IMR-90 (cell line): ENCODE results near the gene FAHD2A. TPM values are rescaled to one million over a fixed set of nuclear protein-coding genes. Genes with fewer than 3 reads are reported as not detected.
"Not testable (repeated sequence)": the region's sequence is repeated elsewhere in the genome, so short reads cannot be mapped to it uniquely, and the experiment has no call there.

ENCODE experiments used
- ATAC-seq: fragments of 200-7000 bp; cut with Tn5 transposase; 2 replicates; pipeline ENCODE4 v1.9.1; 2020; ENCODE audit warnings: low read depth, mild to moderate bottlenecking, moderate library complexity
- BruUV-seq: library from RNA; stranded (reverse); fragments of 400-500 nt; replicated peaks from 2 replicates; lab custom pipeline; 2021; lab: Mats Ljungman, UMichigan
- CTCF ChIA-PET: fragments of 300-600 bp; formaldehyde crosslinking; extraction: SDS; loops from one replicate; lab custom pipeline; 2021; ENCODE audit warnings: antibody characterized with exemption; lab: Yijun Ruan, JAX
- POLR2A ChIA-PET: fragments of 300-600 bp; sonication (Branson Sonifier 250); formaldehyde crosslinking; loops from one replicate; lab custom pipeline; 2022; ENCODE audit warnings: antibody characterized with exemption; ENCODE audit not compliant: unreplicated experiment; lab: Charles Lee
- DNase-seq: peaks from one replicate; pipeline ENCODE4 v3.0.0; 2013
- H2AFZ ChIP-seq: replicated peaks from 2 replicates; pipeline ENCODE3; 2013; ENCODE audit warnings: low read length, mild to moderate bottlenecking; ENCODE audit not compliant: poor library complexity
- H2AK5ac ChIP-seq: 2 replicates; pipeline ENCODE4 v1.6.1; 2013; ENCODE audit warnings: low read depth, low read length, inconsistent platforms
- H2AK9ac ChIP-seq: replicated peaks from 2 replicates; pipeline ENCODE3; 2013; ENCODE audit warnings: mild to moderate bottlenecking, low read depth, low read length, moderate library complexity; ENCODE audit not compliant: poor library complexity
- H2BK120ac ChIP-seq: 2 replicates; pipeline ENCODE4 v1.6.1; 2013; ENCODE audit warnings: low read depth, low read length, inconsistent platforms
- H2BK15ac ChIP-seq: 3 replicates; pipeline ENCODE4 v1.6.1; 2013; ENCODE audit warnings: low read depth, low read length, inconsistent platforms
- H2BK20ac ChIP-seq: 2 replicates; pipeline ENCODE4 v1.6.1; 2013; ENCODE audit warnings: low read depth, mild to moderate bottlenecking, inconsistent platforms, low read length, moderate library complexity
- H2BK5ac ChIP-seq: 2 replicates; pipeline ENCODE4 v1.6.1; 2013; ENCODE audit warnings: mild to moderate bottlenecking, low read depth, low read length, inconsistent platforms; ENCODE audit not compliant: poor library complexity, severe bottlenecking
- H3K14ac ChIP-seq: replicated peaks from 2 replicates; pipeline ENCODE4 v1.6.1; 2013; ENCODE audit warnings: low read depth, low read length, inconsistent platforms
- H3K18ac ChIP-seq: 2 replicates; pipeline ENCODE4 v1.6.1; 2013; ENCODE audit warnings: low read depth, low read length, control low read depth
- H3K23ac ChIP-seq: 2 replicates; pipeline ENCODE4 v1.6.1; 2013; ENCODE audit warnings: low read depth, low read length, inconsistent platforms
- H3K27ac ChIP-seq: 2 replicates; pipeline ENCODE4 v1.5.1; 2013; ENCODE audit warnings: mild to moderate bottlenecking, control low read depth, low read length; ENCODE audit not compliant: insufficient read depth
- H3K27me3 ChIP-seq: 2 replicates; pipeline ENCODE4 v1.6.1; 2013; ENCODE audit warnings: low read length; ENCODE audit not compliant: control insufficient read depth, insufficient read depth
- H3K36me3 ChIP-seq: 2 replicates; pipeline ENCODE4 v1.6.1; 2013; ENCODE audit warnings: low read length, mixed read lengths; ENCODE audit not compliant: control insufficient read depth, insufficient read depth
- H3K4ac ChIP-seq: 2 replicates; pipeline ENCODE4 v1.6.1; 2013; ENCODE audit warnings: low read depth, low read length, inconsistent platforms
- H3K4me1 ChIP-seq: 2 replicates; pipeline ENCODE4 v1.6.1; 2013; ENCODE audit warnings: low read length, mixed read lengths; ENCODE audit not compliant: control insufficient read depth, insufficient read depth
- H3K4me2 ChIP-seq: 2 replicates; pipeline ENCODE4 v1.6.1; 2013; ENCODE audit warnings: low read depth, mild to moderate bottlenecking, control low read depth, low read length, moderate library complexity
- H3K4me3 ChIP-seq: 2 replicates; pipeline ENCODE4 v1.5.1; 2013; ENCODE audit warnings: low read depth, mild to moderate bottlenecking, control low read depth, low read length, moderate library complexity; ENCODE audit not compliant: insufficient read depth
- H3K56ac ChIP-seq: 2 replicates; pipeline ENCODE4 v1.6.1; 2013; ENCODE audit warnings: low read length, inconsistent platforms; ENCODE audit not compliant: insufficient read depth; ENCODE audit errors: extremely low read depth
- H3K79me1 ChIP-seq, 2 experiments: 2 replicates each; pipeline ENCODE4 v1.6.1; 2013; ENCODE audit warnings: low read length in 2 of 2, inconsistent platforms in 1 of 2, low read depth in 1 of 2
- H3K9ac ChIP-seq: 2 replicates; pipeline ENCODE4 v1.6.1; 2013; ENCODE audit warnings: low read depth, low read length, control low read depth
- H3K9me1 ChIP-seq: 2 replicates; pipeline ENCODE4 v1.6.1; 2013; ENCODE audit warnings: low read length, inconsistent platforms; ENCODE audit not compliant: insufficient read depth
- H3K9me3 ChIP-seq: 2 replicates; pipeline ENCODE4 v1.6.1; 2013; ENCODE audit warnings: low read length; ENCODE audit not compliant: control insufficient read depth, insufficient read depth
- H4K20me1 ChIP-seq: 2 replicates; pipeline ENCODE4 v1.6.1; 2013; ENCODE audit warnings: low read length, inconsistent platforms; ENCODE audit not compliant: insufficient read depth
- H4K5ac ChIP-seq: 2 replicates; pipeline ENCODE4 v1.6.1; 2013; ENCODE audit warnings: mild to moderate bottlenecking, low read depth, low read length, control low read depth
- H4K8ac ChIP-seq, 2 experiments: 2 replicates each; pipeline ENCODE4 v1.6.1; 2013; ENCODE audit warnings: low read depth in 2 of 2, low read length in 2 of 2, control low read depth in 1 of 2, inconsistent platforms in 1 of 2
- H4K91ac ChIP-seq: 2 replicates; pipeline ENCODE4 v1.6.1; 2013; ENCODE audit warnings: low read depth, low read length, inconsistent platforms; ENCODE audit not compliant: insufficient read depth
- WGBS, 2 experiments: methylation state at CpG; one replicate each; pipeline versions ENCODE4 v1.1.5 to v1.1.7; 2013; ENCODE audit warnings: missing lambda C conversion rate in 2 of 2; ENCODE audit not compliant: insufficient read length in 1 of 2; ENCODE audit errors: extremely low coverage in 2 of 2; 5-methylcytosine and 5-hydroxymethylcytosine counted together
- dilution Hi-C: fragments of 300-500 bp; cut with HindIII; formaldehyde crosslinking; loops from one replicate; pipeline ENCODE4 v1.14.3; 2018; ENCODE audit warnings: low sequenced_read_pairs; ENCODE audit not compliant: unreplicated experiment
- in situ Hi-C: fragments of 300-500 bp; cut with MboI; formaldehyde crosslinking; loops from 3 replicates; pipeline ENCODE4 v1.14.3; 2019; ENCODE audit warnings: low sequenced_read_pairs, inconsistent platforms, mixed read lengths
- intact Hi-C: fragments of 100-400 bp; cut with micrococcal nuclease; formaldehyde crosslinking; loops from 2 replicates; pipeline ENCODE4 v1.10.0; 2022
- polyA plus RNA-seq, 3 experiments: library from polyadenylated mRNA; depleted of rRNA; stranded (reverse); fragments of >200 nt; gene quantifications; 2 replicates each; pipeline ENCODE4 v1.2.3, GENCODE V29; 2012; ENCODE audit warnings: low replicate concordance in 1 of 3
- total RNA-seq: library from RNA; depleted of rRNA; stranded (reverse); fragments of >200 nt; gene quantifications from 2 replicates; pipeline ENCODE4 v1.2.3, GENCODE V29; 2012

Gene FAHD2A
- total and polyA plus RNA-seq, 2 of the 4 experiments (the other 2 are of a cell fraction) = 35.1 to 36.2 TPM

GRCh38 chr2:95435872-95436209 lies 33.3 kb downstream of the FAHD2A start:
- H3K4me2 ChIP-seq, H2BK15ac ChIP-seq, H4K8ac ChIP-seq, H4K5ac ChIP-seq, H3K9me3 ChIP-seq, H3K4ac ChIP-seq, H2AK5ac ChIP-seq, POLR2A ChIA-PET, H3K56ac ChIP-seq, H2BK120ac ChIP-seq, H2BK20ac ChIP-seq, H3K9me1 ChIP-seq, H3K23ac ChIP-seq, intact Hi-C loops, dilution Hi-C loops, H3K9ac ChIP-seq, H3K14ac ChIP-seq, H2AK9ac ChIP-seq, H3K79me1 ChIP-seq, in situ Hi-C loops, CTCF ChIA-PET, H4K91ac ChIP-seq, H4K20me1 ChIP-seq, H2AFZ ChIP-seq, H3K27me3 ChIP-seq, H3K4me1 ChIP-seq, BruUV-seq, H3K18ac ChIP-seq, H3K36me3 ChIP-seq, DNase-seq, H3K27ac ChIP-seq, H3K4me3 ChIP-seq, H2BK5ac ChIP-seq: not testable (repeated sequence)
- peak; percentile 18; the same call in 1 of the 2 replicates for ATAC-seq
- WGBS, 2 experiments = no CpG with 5 or more reads among the region's 5 CpGs

- H3K14ac ChIP-seq, H3K9ac ChIP-seq, H3K4ac ChIP-seq, H3K4me2 ChIP-seq, H3K23ac ChIP-seq, dilution Hi-C loops, intact Hi-C loops, H3K4me3 ChIP-seq, H2BK15ac ChIP-seq, POLR2A ChIA-PET, in situ Hi-C loops, H4K8ac ChIP-seq, CTCF ChIA-PET, H4K91ac ChIP-seq, H2BK120ac ChIP-seq, H3K27ac ChIP-seq, H3K56ac ChIP-seq, H4K20me1 ChIP-seq, H3K18ac ChIP-seq, H3K79me1 ChIP-seq, H3K9me3 ChIP-seq, H4K5ac ChIP-seq, H3K36me3 ChIP-seq, H2AK9ac ChIP-seq, H2AK5ac ChIP-seq, H3K9me1 ChIP-seq, H2AFZ ChIP-seq, H3K27me3 ChIP-seq, H2BK20ac ChIP-seq, H2BK5ac ChIP-seq, BruUV-seq, DNase-seq, H3K4me1 ChIP-seq: not testable (repeated sequence)
- peak; percentile 84 for ATAC-seq
- no CpG with 5 or more reads among the region's 2 CpGs for WGBS, 2 experiments
Observed at GRCh38 chr2:95442474-95443099, 40.1 kb downstream of the FAHD2A start.
